ENCODE results near the gene KRT32. TPM values are rescaled to one million over a fixed set of nuclear protein-coding genes. Genes with fewer than 3 reads are reported as not detected.
"Not testable (repeated sequence)": the region's sequence is repeated elsewhere in the genome, so short reads cannot be mapped to it uniquely, and the experiment has no call there.

KRT32 gene
- total RNA-seq, 1 donor = not detected

- H3K27ac ChIP-seq (ENCODE audit: low read depth, low read length) = no peak overlapping the region
- peak overlapping the region; percentile 2 for H2AFZ ChIP-seq (ENCODE audit: low read length)
- no peaks in the 10 kb centered on the region for H3K9me3 ChIP-seq (ENCODE audit: low read depth, low read length)
- H3K36me3 ChIP-seq (ENCODE audit: insufficient read depth, low read length) = no peaks in the 10 kb centered on the region
- H3K4me3 ChIP-seq (ENCODE audit: insufficient read depth, low read length) = no peak overlapping the region
- no peak for TF ChIP-seq CTCF (IDR thresholded peaks at IDR 0.05; ENCODE audit: extremely low read depth, low read depth, low read length)
- H3K27me3 ChIP-seq (ENCODE audit: insufficient read depth, low read length) = no peaks in the 10 kb centered on the region
- no peaks in the 10 kb centered on the region for H4K20me1 ChIP-seq (ENCODE audit: insufficient read depth, low read length)
- DNase-seq (ENCODE audit: insufficient read length, low spot score, missing footprints) = peak; percentile 17
- no peaks in the 10 kb centered on the region for H3K79me2 ChIP-seq (ENCODE audit: insufficient read depth, low read length)
- H3K4me2 ChIP-seq (ENCODE audit: insufficient read depth, low read length) = no peak overlapping the region
- no peaks in the 10 kb centered on the region for H3K4me1 ChIP-seq (ENCODE audit: insufficient read depth, low read length)
These were observed 33.2 kb downstream of the KRT32 start for GRCh38 chr17:41434005-41434404.

- no peaks in the 10 kb centered on the region for H4K20me1 ChIP-seq (ENCODE audit: insufficient read depth, low read length)
- TF ChIP-seq CTCF (IDR thresholded peaks at IDR 0.05; ENCODE audit: extremely low read depth, low read depth, low read length) = no peak
- H3K27me3 ChIP-seq (ENCODE audit: insufficient read depth, low read length) = no peaks in the 10 kb centered on the region
- H2AFZ ChIP-seq (ENCODE audit: low read length) = no peak overlapping the region
- no peaks in the 10 kb centered on the region for H3K4me1 ChIP-seq (ENCODE audit: insufficient read depth, low read length)
- DNase-seq (ENCODE audit: insufficient read length, low spot score, missing footprints) = no peak
- no peaks in the 10 kb centered on the region for H3K9me3 ChIP-seq (ENCODE audit: low read depth, low read length)
- no peaks in the 10 kb centered on the region for H3K36me3 ChIP-seq (ENCODE audit: insufficient read depth, low read length)
- H3K4me3 ChIP-seq (ENCODE audit: insufficient read depth, low read length) = no peak overlapping the region
- H3K79me2 ChIP-seq (ENCODE audit: insufficient read depth, low read length) = no peaks in the 10 kb centered on the region
- H3K27ac ChIP-seq (ENCODE audit: low read depth, low read length) = no peak overlapping the region
- no peak overlapping the region for H3K4me2 ChIP-seq (ENCODE audit: insufficient read depth, low read length)
These were observed 33.6 kb downstream of the KRT32 start for GRCh38 chr17:41433586-41433985.

- H3K27me3 ChIP-seq (ENCODE audit: insufficient read depth, low read length); H3K9me3 ChIP-seq (ENCODE audit: low read depth, low read length); H3K79me2 ChIP-seq (ENCODE audit: insufficient read depth, low read length); H3K4me2 ChIP-seq (ENCODE audit: insufficient read depth, low read length); DNase-seq (ENCODE audit: insufficient read length, low spot score, missing footprints); H3K4me3 ChIP-seq (ENCODE audit: insufficient read depth, low read length); H4K20me1 ChIP-seq (ENCODE audit: insufficient read depth, low read length); H3K27ac ChIP-seq (ENCODE audit: low read depth, low read length); H3K36me3 ChIP-seq (ENCODE audit: insufficient read depth, low read length); H2AFZ ChIP-seq (ENCODE audit: low read length); H3K4me1 ChIP-seq (ENCODE audit: insufficient read depth, low read length): not testable (repeated sequence)
These were observed 36.8 kb downstream of the KRT32 start for GRCh38 chr17:41430376-41430775.

- H3K27ac ChIP-seq (ENCODE audit: low read depth, low read length) = no peak overlapping the region
- no peaks in the 10 kb centered on the region for H4K20me1 ChIP-seq (ENCODE audit: insufficient read depth, low read length)
- H3K36me3 ChIP-seq (ENCODE audit: insufficient read depth, low read length) = no peaks in the 10 kb centered on the region
- peaks cover 3% of the 10 kb centered on the region for H3K4me1 ChIP-seq (ENCODE audit: insufficient read depth, low read length)
- TF ChIP-seq CTCF (IDR thresholded peaks at IDR 0.05; ENCODE audit: extremely low read depth, low read depth, low read length) = no peak
- no peaks in the 10 kb centered on the region for H3K9me3 ChIP-seq (ENCODE audit: low read depth, low read length)
- DNase-seq (ENCODE audit: insufficient read length, low spot score, missing footprints) = peak; percentile 61
- H3K27me3 ChIP-seq (ENCODE audit: insufficient read depth, low read length) = no peaks in the 10 kb centered on the region
- no peak overlapping the region for H3K4me2 ChIP-seq (ENCODE audit: insufficient read depth, low read length)
- no peak overlapping the region for H2AFZ ChIP-seq (ENCODE audit: low read length)
- no peaks in the 10 kb centered on the region for H3K79me2 ChIP-seq (ENCODE audit: insufficient read depth, low read length)
- H3K4me3 ChIP-seq (ENCODE audit: insufficient read depth, low read length) = no peak overlapping the region
These were observed 37.5 kb downstream of the KRT32 start for GRCh38 chr17:41429667-41430066.

Data from osteoblast (primary cell).